HEK293 (cell line): ENCODE measurements around the gene CCDC167.

ENCODE experiments used
- CTCF ChIA-PET: fragments of 350-600 bp; formaldehyde crosslinking; extraction: SDS; loops from one replicate; lab custom pipeline; 2021; ENCODE audit warnings: antibody characterized with exemption; lab: Yijun Ruan, JAX
- POLR2A ChIA-PET: fragments of 300-600 bp; formaldehyde crosslinking; extraction: SDS; loops from one replicate; lab custom pipeline; 2020; ENCODE audit warnings: antibody characterized with exemption, inconsistent platforms; lab: Yijun Ruan, JAX
- H3K27ac ChIP-seq: fragments of 200-500 bp; sonication (Bioruptor generic); 2 replicates; pipeline ENCODE4 v1.5.1; 2014; ENCODE audit warnings: low read depth, low read length, control low read depth, inconsistent platforms; ENCODE audit errors: extremely low read depth
- H3K36me3 ChIP-seq, 2 experiments: fragments of 200-500 bp in 1 of 2; sonication (Bioruptor generic) in 1 of 2; 1 replicate in 1 of 2; 2 replicates in 1 of 2; pipeline ENCODE4 v1.5.1; 2014 to 2017; ENCODE audit warnings: inconsistent platforms in 2 of 2, low read length in 2 of 2; ENCODE audit not compliant: control insufficient read depth in 2 of 2, insufficient read depth in 1 of 2
- H3K4me1 ChIP-seq: fragments of 200-500 bp; sonication (Bioruptor generic); 2 replicates; pipeline ENCODE4 v1.5.1; 2014; ENCODE audit warnings: mild to moderate bottlenecking, low read length, inconsistent platforms; ENCODE audit not compliant: control insufficient read depth, insufficient read depth
- H3K4me3 ChIP-seq: 2 replicates; pipeline ENCODE4 v1.5.1; 2011; ENCODE audit warnings: low read depth, mild to moderate bottlenecking, control low read depth, low read length, moderate library complexity
- H3K9me3 ChIP-seq: fragments of 200-500 bp; sonication (Bioruptor generic); 2 replicates; pipeline ENCODE4 v1.5.1; 2014; ENCODE audit warnings: low read depth, low read length, inconsistent platforms; ENCODE audit not compliant: control insufficient read depth, insufficient read depth
- AEBP2 ChIP-seq: fragments of 450-650 bp; formaldehyde crosslinking; IDR thresholded peaks from 2 replicates; pipeline ENCODE4 v1.5.1; 2016; ENCODE audit warnings: missing biosample characterization, missing genetic modification characterization, borderline replicate concordance
- BCL11B ChIP-seq: fragments of 450-650 bp; formaldehyde crosslinking; IDR thresholded peaks from 2 replicates; pipeline ENCODE4 v1.5.1; 2016; ENCODE audit warnings: low read depth, missing biosample characterization, missing genetic modification characterization
- IKZF3 ChIP-seq: fragments of 450-650 bp; IDR thresholded peaks from 2 replicates; pipeline ENCODE4 v1.5.0; 2018; ENCODE audit warnings: missing biosample characterization, mild to moderate bottlenecking, missing genetic modification characterization, moderate library complexity
- MEIS1 ChIP-seq: sonication (generic); formaldehyde crosslinking; IDR thresholded peaks from 2 replicates; pipeline ENCODE4 v1.8.1; 2022; ENCODE audit warnings: missing genetic modification reagents, mild to moderate bottlenecking, borderline replicate concordance
- SP3 ChIP-seq: fragments of 450-650 bp; formaldehyde crosslinking; IDR thresholded peaks from 2 replicates; pipeline ENCODE4 v1.5.1; 2016; ENCODE audit warnings: missing biosample characterization, missing genetic modification characterization
- ZBTB11 ChIP-seq: fragments of 450-650 bp; formaldehyde crosslinking; conservative IDR thresholded peaks from 2 replicates; pipeline ENCODE4 v1.5.1; 2016; ENCODE audit warnings: low read depth, missing biosample characterization, missing genetic modification characterization
- ZBTB21 ChIP-seq: fragments of 450-650 bp; formaldehyde crosslinking; IDR thresholded peaks from 2 replicates; pipeline ENCODE4 v1.5.1; 2017; ENCODE audit warnings: missing biosample characterization, missing genetic modification characterization
- ZEB2 ChIP-seq: fragments of 450-650 bp; formaldehyde crosslinking; IDR thresholded peaks from 2 replicates; pipeline ENCODE4 v1.5.1; 2016; ENCODE audit warnings: missing biosample characterization, missing genetic modification characterization
- ZFP41 ChIP-seq: fragments of 450-650 bp; formaldehyde crosslinking; IDR thresholded peaks from 2 replicates; pipeline ENCODE4 v1.5.1; 2016; ENCODE audit warnings: missing biosample characterization, missing genetic modification characterization, borderline replicate concordance
- ZIC2 ChIP-seq: fragments of 450-650 bp; formaldehyde crosslinking; IDR thresholded peaks from 2 replicates; pipeline ENCODE4 v1.5.1; 2016; ENCODE audit warnings: missing biosample characterization, missing genetic modification characterization
- ZNF138 ChIP-seq: fragments of 450-650 bp; formaldehyde crosslinking; IDR thresholded peaks from 2 replicates; pipeline ENCODE4 v1.5.1; 2016; ENCODE audit warnings: missing biosample characterization, missing genetic modification characterization, borderline replicate concordance
- ZNF2 ChIP-seq: fragments of 450-650 bp; formaldehyde crosslinking; IDR thresholded peaks from 2 replicates; pipeline ENCODE4 v1.5.1; 2016; ENCODE audit warnings: missing biosample characterization, missing genetic modification characterization
- ZNF202 ChIP-seq: fragments of 450-650 bp; formaldehyde crosslinking; IDR thresholded peaks from 2 replicates; pipeline ENCODE4 v1.5.1; 2016; ENCODE audit warnings: missing biosample characterization, missing genetic modification characterization, borderline replicate concordance
- ZNF223 ChIP-seq: fragments of 450-650 bp; formaldehyde crosslinking; IDR thresholded peaks from 2 replicates; pipeline ENCODE4 v1.5.1; 2016; ENCODE audit warnings: missing biosample characterization, missing genetic modification characterization
- ZNF324 ChIP-seq: fragments of 450-650 bp; formaldehyde crosslinking; IDR thresholded peaks from 2 replicates; pipeline ENCODE4 v1.5.1; 2016; ENCODE audit warnings: missing biosample characterization, missing genetic modification characterization
- ZNF510 ChIP-seq: fragments of 450-650 bp; formaldehyde crosslinking; IDR thresholded peaks from 2 replicates; pipeline ENCODE4 v1.5.1; 2018; ENCODE audit warnings: mild to moderate bottlenecking, missing genetic modification characterization, missing biosample characterization; ENCODE audit not compliant: insufficient replicate concordance
- ZNF548 ChIP-seq: fragments of 450-650 bp; formaldehyde crosslinking; IDR thresholded peaks from 2 replicates; pipeline ENCODE4 v1.5.1; 2016; ENCODE audit warnings: missing biosample characterization, missing genetic modification characterization
- ZNF629 ChIP-seq: fragments of 450-650 bp; formaldehyde crosslinking; IDR thresholded peaks from 2 replicates; pipeline ENCODE4 v1.5.1; 2017; ENCODE audit warnings: missing biosample characterization, missing genetic modification characterization
- ZNF658 ChIP-seq: fragments of 450-650 bp; formaldehyde crosslinking; IDR thresholded peaks from 2 replicates; pipeline ENCODE4; 2016; ENCODE audit warnings: missing biosample characterization, missing genetic modification characterization
- ZNF704 ChIP-seq: fragments of 450-650 bp; formaldehyde crosslinking; IDR thresholded peaks from 2 replicates; pipeline ENCODE4 v1.5.1; 2016; ENCODE audit warnings: missing biosample characterization, missing genetic modification characterization
- ZNF76 ChIP-seq: fragments of 450-650 bp; formaldehyde crosslinking; IDR thresholded peaks from 2 replicates; pipeline ENCODE4; 2016; ENCODE audit warnings: low read depth, missing biosample characterization, missing genetic modification characterization, borderline replicate concordance
- ZNF791 ChIP-seq: fragments of 450-650 bp; formaldehyde crosslinking; IDR thresholded peaks from 2 replicates; pipeline ENCODE4 v1.5.1; 2016; ENCODE audit warnings: missing biosample characterization, missing genetic modification characterization
- ZSCAN16 ChIP-seq: fragments of 450-650 bp; formaldehyde crosslinking; IDR thresholded peaks from 2 replicates; pipeline ENCODE4 v1.5.1; 2016; ENCODE audit warnings: missing biosample characterization, missing genetic modification characterization

CCDC167 gene

GRCh38 chr6:37538107-37538506 is 38.4 kb upstream of the CCDC167 start (continued):
- TF ChIP-seq ZBTB11 (tag by site-specific recombination): no peak
- no peak for TF ChIP-seq ZNF548
- TF ChIP-seq ZNF510: no peak
- TF ChIP-seq ZNF2 (tag by site-specific recombination): no peak
- TF ChIP-seq ZIC2: no peak
- TF ChIP-seq ZNF138 (tag by site-specific recombination): no peak
- no peak for TF ChIP-seq ZNF223
- no peak for TF ChIP-seq SP3 (tag by site-specific recombination)
- TF ChIP-seq ZNF791: no peak

- TF ChIP-seq ZBTB11 (tag by site-specific recombination) (no peak), ZBTB21 (no peak), IKZF3 (no peak), ZEB2 (tag by site-specific recombination) (no peak), ZNF629 (tag by site-specific recombination) (no peak), ZFP41 (tag by site-specific recombination) (no peak), ZSCAN16 (tag by site-specific recombination) (no peak), ZNF704 (tag by site-specific recombination) (no peak), ZNF324 (tag by site-specific recombination) (no peak), AEBP2 (tag by site-specific recombination) (no peak), MEIS1 (CRISPR knock-in tag) (no peak), ZNF202 (tag by site-specific recombination) (no peak), ZNF658 (no peak), ZNF76 (tag by site-specific recombination) (no peak), BCL11B (tag by site-specific recombination) (no peak)
- TF ChIP-seq, all 188 proteins: peak for 0
- Histone ChIP-seq H3K4me1 (peaks cover 3% of the 10 kb centered on the region; the same call in 1 of the 2 replicates), H3K36me3 (no peaks in the 10 kb centered on the region), H3K4me3 (no peak overlapping the region), H3K27ac (no peak overlapping the region), H3K9me3 (no peaks in the 10 kb centered on the region)
- ChIA-PET POLR2A (interaction anchor here (0.8 to 1.0 kb wide), 2 partner anchors 47 to 155 kb away, joined by 3 read pairs; no protein-coding TSS in a partner anchor), CTCF (interaction anchor here (0.7 to 7.0 kb wide), 27 partner anchors 8 to 241 kb away, joined by 3 to 110 read pairs (median 6); partner anchors contain the start of gene MDGA1)
These were observed 37.9 kb upstream of the CCDC167 start for GRCh38 chr6:37537548-37537947.
